Measurements from ENCODE around the gene RPTOR. TPM values are rescaled to one million over a fixed set of nuclear protein-coding genes. Genes with fewer than 3 reads are reported as not detected.

The RPTOR gene
- polyA plus RNA-seq, 1 of the 3 experiments (the other 2 are of a cell fraction) = 14.9 TPM

DNA sequence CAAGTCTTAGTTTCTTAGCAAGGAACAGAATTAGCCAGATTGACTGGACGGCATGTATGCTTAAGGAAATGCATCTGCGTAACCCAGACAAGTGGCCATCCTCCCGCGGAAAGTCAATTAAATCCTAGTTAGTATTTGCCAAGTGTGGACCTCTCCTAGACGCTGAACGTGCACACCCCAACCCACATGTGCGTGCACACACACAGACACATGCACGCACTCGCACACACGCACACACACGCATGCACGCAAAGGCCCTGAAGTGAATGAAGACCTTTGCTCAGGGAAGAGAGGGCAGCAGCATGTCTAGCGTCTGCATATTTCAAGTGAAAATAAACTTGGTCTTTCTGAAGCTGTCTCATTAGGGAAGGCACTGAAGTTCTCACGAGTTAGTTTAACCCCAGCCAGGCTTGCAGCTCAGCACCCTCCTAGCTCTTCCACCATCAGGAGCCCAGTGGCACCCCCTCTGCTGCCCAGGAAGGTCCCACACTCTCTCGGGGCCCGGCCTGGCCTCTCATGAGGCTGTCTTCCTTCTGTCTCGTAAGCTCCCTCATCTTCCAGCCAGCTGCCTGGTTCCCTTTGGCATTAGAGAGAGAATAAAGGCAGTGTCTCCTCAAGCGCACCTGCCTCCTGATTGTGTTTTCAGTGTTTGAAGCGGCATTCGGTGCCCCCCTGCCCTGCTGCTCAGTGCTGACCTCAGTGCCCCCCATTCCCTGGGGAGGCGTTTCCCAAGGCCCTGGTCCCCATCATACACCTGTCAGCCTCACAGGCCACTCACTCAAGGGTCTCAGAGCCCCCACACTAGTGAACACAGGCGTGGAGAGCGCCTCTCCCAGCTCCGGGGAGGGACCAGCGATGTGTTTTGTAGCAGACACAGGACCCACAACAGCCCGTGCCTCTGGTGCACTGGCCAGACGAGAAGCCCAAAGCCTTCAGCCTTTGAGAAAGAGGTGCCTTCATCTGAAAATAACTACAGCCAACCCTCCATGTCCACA lies 394.8 kb downstream of the RPTOR start (continued):
- TF ChIP-seq, protein P1, sequence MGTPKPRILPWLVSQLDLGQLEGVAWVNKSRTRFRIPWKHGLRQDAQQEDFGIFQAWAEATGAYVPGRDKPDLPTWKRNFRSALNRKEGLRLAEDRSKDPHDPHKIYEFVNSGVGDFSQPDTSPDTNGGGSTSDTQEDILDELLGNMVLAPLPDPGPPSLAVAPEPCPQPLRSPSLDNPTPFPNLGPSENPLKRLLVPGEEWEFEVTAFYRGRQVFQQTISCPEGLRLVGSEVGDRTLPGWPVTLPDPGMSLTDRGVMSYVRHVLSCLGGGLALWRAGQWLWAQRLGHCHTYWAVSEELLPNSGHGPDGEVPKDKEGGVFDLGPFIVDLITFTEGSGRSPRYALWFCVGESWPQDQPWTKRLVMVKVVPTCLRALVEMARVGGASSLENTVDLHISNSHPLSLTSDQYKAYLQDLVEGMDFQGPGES (IDR thresholded peaks at IDR 0.05; ENCODE audit: low read depth, low read length) = no peak
- TF ChIP-seq, protein P2, sequence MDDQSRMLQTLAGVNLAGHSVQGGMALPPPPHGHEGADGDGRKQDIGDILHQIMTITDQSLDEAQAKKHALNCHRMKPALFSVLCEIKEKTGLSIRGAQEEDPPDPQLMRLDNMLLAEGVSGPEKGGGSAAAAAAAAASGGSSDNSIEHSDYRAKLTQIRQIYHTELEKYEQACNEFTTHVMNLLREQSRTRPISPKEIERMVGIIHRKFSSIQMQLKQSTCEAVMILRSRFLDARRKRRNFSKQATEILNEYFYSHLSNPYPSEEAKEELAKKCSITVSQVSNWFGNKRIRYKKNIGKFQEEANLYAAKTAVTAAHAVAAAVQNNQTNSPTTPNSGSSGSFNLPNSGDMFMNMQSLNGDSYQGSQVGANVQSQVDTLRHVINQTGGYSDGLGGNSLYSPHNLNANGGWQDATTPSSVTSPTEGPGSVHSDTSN (IDR thresholded peaks at IDR 0.05) = no peak
- no peak for TF ChIP-seq RAD21 (IDR thresholded peaks at IDR 0.05; ENCODE audit: low read length)
- TF ChIP-seq, protein P3, sequence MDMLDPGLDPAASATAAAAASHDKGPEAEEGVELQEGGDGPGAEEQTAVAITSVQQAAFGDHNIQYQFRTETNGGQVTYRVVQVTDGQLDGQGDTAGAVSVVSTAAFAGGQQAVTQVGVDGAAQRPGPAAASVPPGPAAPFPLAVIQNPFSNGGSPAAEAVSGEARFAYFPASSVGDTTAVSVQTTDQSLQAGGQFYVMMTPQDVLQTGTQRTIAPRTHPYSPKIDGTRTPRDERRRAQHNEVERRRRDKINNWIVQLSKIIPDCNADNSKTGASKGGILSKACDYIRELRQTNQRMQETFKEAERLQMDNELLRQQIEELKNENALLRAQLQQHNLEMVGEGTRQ (IDR thresholded peaks at IDR 0.05; ENCODE audit: borderline replicate concordance, low read depth, low read length) = no peak
- TF ChIP-seq EP300 (IDR thresholded peaks at IDR 0.05; ENCODE audit: borderline replicate concordance in 1 of 2, low read depth in 1 of 2, low read length in 1 of 2) = no peak
- TF ChIP-seq YY1 (IDR thresholded peaks at IDR 0.05; ENCODE audit: low read depth) = no peak

DNA sequence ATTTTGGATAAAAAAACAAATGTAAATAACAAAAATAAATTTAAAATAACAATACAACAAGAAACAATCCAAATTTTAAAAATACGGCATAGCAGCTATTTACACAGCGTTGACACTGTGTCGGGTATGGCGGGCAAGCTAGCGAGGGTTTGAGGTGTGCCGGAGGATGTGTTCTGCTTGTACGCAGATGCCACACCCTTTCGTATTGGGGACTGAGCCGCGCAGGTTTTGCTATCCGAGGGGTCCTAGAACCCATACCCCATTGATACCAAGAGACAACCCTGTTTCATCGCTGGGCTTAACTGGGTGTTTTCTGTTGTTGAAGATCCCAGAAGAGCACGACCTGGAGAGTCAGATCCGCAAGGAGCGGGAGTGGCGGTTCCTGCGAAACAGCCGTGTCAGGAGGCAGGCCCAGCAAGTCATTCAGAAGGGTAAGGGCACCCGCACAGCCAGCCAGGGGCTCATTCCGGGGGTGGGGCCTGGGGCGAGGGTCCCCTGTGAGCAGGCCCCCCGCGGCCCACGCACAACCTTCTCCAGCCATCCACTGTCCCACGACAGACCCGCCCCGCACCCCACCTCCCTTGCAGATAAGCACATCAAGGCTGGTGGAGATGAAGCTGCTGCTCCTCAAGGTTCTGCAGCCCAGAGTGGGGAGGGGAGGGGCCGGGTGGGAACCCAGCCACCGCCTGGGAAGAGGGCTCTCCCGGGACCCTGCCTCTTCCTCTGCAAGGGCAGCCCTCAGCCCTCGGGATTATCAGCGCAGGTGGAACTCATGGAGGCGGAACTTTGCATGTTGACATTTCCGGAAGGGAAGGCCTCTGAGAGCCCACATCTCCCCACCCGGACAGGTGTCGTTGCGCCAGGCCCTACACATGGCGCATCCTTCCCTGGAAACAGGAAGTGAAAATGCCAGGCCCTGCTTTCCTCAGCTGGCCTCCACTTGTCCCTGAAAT lies 395.8 kb downstream of the RPTOR start:
- TF ChIP-seq, protein P4, sequence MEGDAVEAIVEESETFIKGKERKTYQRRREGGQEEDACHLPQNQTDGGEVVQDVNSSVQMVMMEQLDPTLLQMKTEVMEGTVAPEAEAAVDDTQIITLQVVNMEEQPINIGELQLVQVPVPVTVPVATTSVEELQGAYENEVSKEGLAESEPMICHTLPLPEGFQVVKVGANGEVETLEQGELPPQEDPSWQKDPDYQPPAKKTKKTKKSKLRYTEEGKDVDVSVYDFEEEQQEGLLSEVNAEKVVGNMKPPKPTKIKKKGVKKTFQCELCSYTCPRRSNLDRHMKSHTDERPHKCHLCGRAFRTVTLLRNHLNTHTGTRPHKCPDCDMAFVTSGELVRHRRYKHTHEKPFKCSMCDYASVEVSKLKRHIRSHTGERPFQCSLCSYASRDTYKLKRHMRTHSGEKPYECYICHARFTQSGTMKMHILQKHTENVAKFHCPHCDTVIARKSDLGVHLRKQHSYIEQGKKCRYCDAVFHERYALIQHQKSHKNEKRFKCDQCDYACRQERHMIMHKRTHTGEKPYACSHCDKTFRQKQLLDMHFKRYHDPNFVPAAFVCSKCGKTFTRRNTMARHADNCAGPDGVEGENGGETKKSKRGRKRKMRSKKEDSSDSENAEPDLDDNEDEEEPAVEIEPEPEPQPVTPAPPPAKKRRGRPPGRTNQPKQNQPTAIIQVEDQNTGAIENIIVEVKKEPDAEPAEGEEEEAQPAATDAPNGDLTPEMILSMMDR (IDR thresholded peaks at IDR 0.05) = no peak
- TF ChIP-seq POLR2AphosphoS5 (IDR thresholded peaks at IDR 0.05; ENCODE audit: low read depth, low read length) = no peak
- no peak for TF ChIP-seq NRF1 (IDR thresholded peaks at IDR 0.05; ENCODE audit: low read depth, low read length)
- no peak for TF ChIP-seq GABPA (IDR thresholded peaks at IDR 0.05; ENCODE audit: low read depth)
- no peak for TF ChIP-seq MEF2A (IDR thresholded peaks at IDR 0.05; ENCODE audit: borderline replicate concordance, low read depth)
- TF ChIP-seq FOXM1 (IDR thresholded peaks at IDR 0.05; ENCODE audit: low read depth) = no peak
- no peak for TF ChIP-seq JUND (IDR thresholded peaks at IDR 0.05)
- ChIA-PET CTCF (interaction anchor here (1.5 kb wide), 1 partner anchor 513 kb away, joined by 3 read pairs; no protein-coding TSS in a partner anchor), POLR2A (no interaction called here)
- no peak overlapping the region for H3K9ac ChIP-seq
- no peaks in the 10 kb centered on the region for H3F3A ChIP-seq (replicated peaks; ENCODE audit: insufficient read depth)
- no peak for DNase-seq
- no peaks in the 10 kb centered on the region for H4K20me1 ChIP-seq (ENCODE audit: insufficient read depth)
- no peaks in the 10 kb centered on the region for H3K9me2 ChIP-seq
- no peaks in the 10 kb centered on the region; a peak in 1 of 4 replicates for H3K4me1 ChIP-seq (ENCODE audit: control insufficient read depth in 1 of 2, insufficient read depth in 2 of 2, low read depth in 1 of 2, low read length in 1 of 2)
- no peaks in the 10 kb centered on the region for H3K27me3 ChIP-seq (ENCODE audit: insufficient read depth)
- H3K4me3 ChIP-seq (ENCODE audit: low read depth in 2 of 2, low read length in 1 of 2) = no peak overlapping the region
- no peaks in the 10 kb centered on the region for H3K79me2 ChIP-seq (ENCODE audit: insufficient read depth)
- H3K36me3 ChIP-seq (replicated peaks in 1 of 2; ENCODE audit: control insufficient read depth in 1 of 2, insufficient read depth in 2 of 2, low read length in 1 of 2) = peaks cover 4 to 24% of the 10 kb centered on the region in 2 experiments
- no peaks in the 10 kb centered on the region for H3K9me3 ChIP-seq
- H2AFZ ChIP-seq (ENCODE audit: low read depth) = no peak overlapping the region
- no peak overlapping the region for H3K27ac ChIP-seq (ENCODE audit: low read depth in 2 of 2, low read length in 1 of 2)
- no peak overlapping the region for H3K4me2 ChIP-seq
- WGBS (ENCODE audit: low lambda C conversion rate) = 91% methylated on average over 29 of the region's 38 CpGs
